Measurements from ENCODE around the gene SLC1A3. TPM values are rescaled to one million over a fixed set of nuclear protein-coding genes. Genes with fewer than 3 reads are reported as not detected.

The SLC1A3 gene
- total and polyA plus RNA-seq, 8 donors: 0.76 to 29.7 (median 3.1) TPM

- WGBS, 5 donors: 83 to 94% (median 89%) methylated on average over 1 of the region's 1 CpG
- TF ChIP-seq POLR2A (IDR thresholded peaks at IDR 0.05) (no peak), POLR2AphosphoS5 (IDR thresholded peaks at IDR 0.05) (no peak), EP300 (IDR thresholded peaks at IDR 0.05) (no peak), CTCF (IDR thresholded peaks at IDR 0.05) (no peak)
- intact Hi-C loops (cut with DNase I; ENCODE audit: low total_unique reads): no loop called here
- peaks cover 0 to 8% (median 3%) of the 10 kb centered on the region in 4 donors for H3K4me1 ChIP-seq
- H3K9me3 ChIP-seq: no peaks in the 10 kb centered on the region
- H3K27ac ChIP-seq: no peak overlapping the region
- H3K27me3 ChIP-seq: no peaks in the 10 kb centered on the region
- no peak overlapping the region for H3K4me3 ChIP-seq
- no peaks in the 10 kb centered on the region for H3K36me3 ChIP-seq
- no peak for DNase-seq
Measured at GRCh38 chr5:36726317-36726716, 119.9 kb downstream of the SLC1A3 start.

GRCh38 chr5:36726767-36727166, 120.4 kb downstream of the SLC1A3 start:
- Histone ChIP-seq H3K27ac (no peak overlapping the region), H3K4me3 (no peak overlapping the region), H3K9me3 (no peaks in the 10 kb centered on the region), H3K27me3 (no peaks in the 10 kb centered on the region), H3K36me3 (no peaks in the 10 kb centered on the region), H3K4me1 (peaks cover 0 to 8% (median 3%) of the 10 kb centered on the region in 4 donors)
- intact Hi-C loops (cut with DNase I; ENCODE audit: low total_unique reads): no loop called here
- TF ChIP-seq POLR2AphosphoS5 (IDR thresholded peaks at IDR 0.05): no peak
- no peak for TF ChIP-seq POLR2A (IDR thresholded peaks at IDR 0.05)
- TF ChIP-seq EP300 (IDR thresholded peaks at IDR 0.05): no peak
- no peak for TF ChIP-seq CTCF (IDR thresholded peaks at IDR 0.05)
- DNase-seq: no peak
- 66 to 93% (median 79%) methylated on average over 1 of the region's 1 CpG for WGBS, 5 donors

GRCh38 chr5:36728697-36729543, 122.5 kb downstream of the SLC1A3 start:
- intact Hi-C loops (cut with DNase I; ENCODE audit: low total_unique reads): no loop called here
- 31 to 37% (median 32%) methylated on average over 6 of the region's 6 CpGs for WGBS, 5 donors
- H3K36me3 ChIP-seq: no peaks in the 10 kb centered on the region
- peaks cover 0 to 6% (median 2%) of the 10 kb centered on the region in 4 donors for H3K4me1 ChIP-seq
- peak in 1 of 2 donors; percentile 84 for DNase-seq
- no peaks in the 10 kb centered on the region for H3K9me3 ChIP-seq
- H3K4me3 ChIP-seq: no peak overlapping the region
- no peak overlapping the region for H3K27ac ChIP-seq
- no peaks in the 10 kb centered on the region for H3K27me3 ChIP-seq
- peak in 5 of 7 experiments; percentile 36 to 60 (median 56) for TF ChIP-seq CTCF (IDR thresholded peaks at IDR 0.05)
- no peak for TF ChIP-seq EP300 (IDR thresholded peaks at IDR 0.05)
- TF ChIP-seq POLR2AphosphoS5 (IDR thresholded peaks at IDR 0.05): no peak
- no peak for TF ChIP-seq POLR2A (IDR thresholded peaks at IDR 0.05)

- Histone ChIP-seq H3K27ac (no peak overlapping the region), H3K36me3 (no peaks in the 10 kb centered on the region), H3K27me3 (peaks cover 0 to 7% (median 0%) of the 10 kb centered on the region in 3 donors), H3K4me1 (peaks cover 0 to 6% (median 2%) of the 10 kb centered on the region in 4 donors), H3K4me3 (no peak overlapping the region), H3K9me3 (no peaks in the 10 kb centered on the region)
- TF ChIP-seq CTCF (IDR thresholded peaks at IDR 0.05): no peak
- TF ChIP-seq POLR2A (IDR thresholded peaks at IDR 0.05): no peak
- no peak for TF ChIP-seq POLR2AphosphoS5 (IDR thresholded peaks at IDR 0.05)
- no peak for TF ChIP-seq EP300 (IDR thresholded peaks at IDR 0.05)
- WGBS, 5 donors: 77 to 90% (median 86%) methylated on average over 6 of the region's 6 CpGs
- no peak for DNase-seq
- intact Hi-C loops (cut with DNase I; ENCODE audit: low total_unique reads): loop anchor here (10.0 kb wide), 1 partner anchor 134 kb away; no protein-coding TSS in a partner anchor
Measured at GRCh38 chr5:36730537-36731216, 124.3 kb downstream of the SLC1A3 start.

Measured in stomach (tissue), 9 donors.